Measurements from ENCODE around the gene MYO7B.
"Not testable (repeated sequence)": the region's sequence is repeated elsewhere in the genome, so short reads cannot be mapped to it uniquely, and the experiment has no call there.

The MYO7B gene

DNA sequence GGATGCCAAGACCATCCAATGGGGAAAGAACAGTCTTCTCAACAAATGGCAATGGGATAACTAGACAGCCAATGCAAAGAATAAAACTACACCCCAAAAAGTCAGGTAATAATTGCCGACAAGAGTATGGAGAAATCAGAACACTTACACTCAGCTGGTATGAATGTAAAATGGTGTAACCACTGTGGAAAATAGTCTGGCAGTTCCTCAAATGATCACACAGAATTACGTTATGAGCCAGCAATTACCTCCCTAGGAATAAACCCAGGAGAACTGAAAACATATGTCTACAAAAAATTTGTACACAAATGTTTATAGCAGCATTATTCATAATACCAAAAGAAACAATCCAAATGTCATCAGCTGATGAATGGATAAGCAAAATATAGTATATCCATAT is 18.0 kb upstream of the MYO7B start:
- TF ChIP-seq CTCF (IDR thresholded peaks at IDR 0.05; ENCODE audit: low read depth, low read length, missing control alignments) = no peak
- H3K4me3 ChIP-seq (replicated peaks; ENCODE audit: low read depth, low read length) = no peak overlapping the region
- DNase-seq (ENCODE audit: extremely low read depth, low read depth) = no peak

GRCh38 chr2:127520424-127520823 is 15.1 kb upstream of the MYO7B start:
- no peak overlapping the region for H3K4me3 ChIP-seq (replicated peaks; ENCODE audit: low read depth, low read length)
- no peak for DNase-seq (ENCODE audit: extremely low read depth, low read depth)
- TF ChIP-seq CTCF (IDR thresholded peaks at IDR 0.05; ENCODE audit: low read depth, low read length, missing control alignments) = no peak

DNA sequence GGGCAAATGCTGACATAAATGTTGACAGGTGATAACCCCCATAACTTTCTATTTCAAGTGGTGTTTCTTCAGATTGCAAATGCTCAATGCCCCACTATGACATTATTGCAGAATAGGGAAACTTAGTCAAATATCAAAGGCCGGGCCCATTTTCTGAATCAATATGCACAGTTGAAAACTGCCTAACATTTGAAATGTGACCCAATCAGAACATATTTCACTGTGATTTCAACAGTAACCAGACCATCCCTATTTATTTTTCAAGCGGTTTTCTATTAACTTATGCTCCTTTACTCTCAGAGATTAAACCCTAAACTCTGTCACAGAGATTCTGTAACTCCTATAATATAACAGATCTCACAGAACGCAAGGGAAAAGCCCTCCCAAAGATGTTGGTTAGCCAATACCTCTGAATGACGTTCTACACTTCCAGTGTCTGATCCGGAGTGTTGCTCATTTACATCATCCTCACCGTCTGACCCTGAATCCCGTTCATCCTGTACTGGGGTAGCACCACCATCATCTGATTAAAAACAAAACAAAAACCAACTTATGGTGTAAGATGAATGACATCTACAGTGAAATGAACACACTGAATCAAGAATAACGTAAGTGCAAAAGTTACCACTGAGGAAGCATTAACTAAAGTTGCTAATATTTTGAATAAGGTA is 12.1 kb upstream of the MYO7B start:
- DNase-seq (ENCODE audit: extremely low read depth, low read depth) = no peak
- TF ChIP-seq CTCF (IDR thresholded peaks at IDR 0.05; ENCODE audit: low read depth, low read length, missing control alignments) = no peak
- no peak overlapping the region for H3K4me3 ChIP-seq (replicated peaks; ENCODE audit: low read depth, low read length)

- peak overlapping the region; percentile 11; the same call in 1 of the 2 replicates for H3K4me3 ChIP-seq (replicated peaks; ENCODE audit: low read depth, low read length)
Observed at GRCh38 chr2:127524198-127524834, 11.2 kb upstream of the MYO7B start.

GRCh38 chr2:127525691-127526131 is 9.8 kb upstream of the MYO7B start:
- DNase-seq (ENCODE audit: extremely low read depth, low read depth) = no peak
- TF ChIP-seq CTCF (IDR thresholded peaks at IDR 0.05; ENCODE audit: low read depth, low read length, missing control alignments) = no peak

More at GRCh38 chr2:127524198-127524834, 11.2 kb upstream of the MYO7B start:
- DNase-seq (ENCODE audit: extremely low read depth, low read depth) = not testable (repeated sequence)

DNA sequence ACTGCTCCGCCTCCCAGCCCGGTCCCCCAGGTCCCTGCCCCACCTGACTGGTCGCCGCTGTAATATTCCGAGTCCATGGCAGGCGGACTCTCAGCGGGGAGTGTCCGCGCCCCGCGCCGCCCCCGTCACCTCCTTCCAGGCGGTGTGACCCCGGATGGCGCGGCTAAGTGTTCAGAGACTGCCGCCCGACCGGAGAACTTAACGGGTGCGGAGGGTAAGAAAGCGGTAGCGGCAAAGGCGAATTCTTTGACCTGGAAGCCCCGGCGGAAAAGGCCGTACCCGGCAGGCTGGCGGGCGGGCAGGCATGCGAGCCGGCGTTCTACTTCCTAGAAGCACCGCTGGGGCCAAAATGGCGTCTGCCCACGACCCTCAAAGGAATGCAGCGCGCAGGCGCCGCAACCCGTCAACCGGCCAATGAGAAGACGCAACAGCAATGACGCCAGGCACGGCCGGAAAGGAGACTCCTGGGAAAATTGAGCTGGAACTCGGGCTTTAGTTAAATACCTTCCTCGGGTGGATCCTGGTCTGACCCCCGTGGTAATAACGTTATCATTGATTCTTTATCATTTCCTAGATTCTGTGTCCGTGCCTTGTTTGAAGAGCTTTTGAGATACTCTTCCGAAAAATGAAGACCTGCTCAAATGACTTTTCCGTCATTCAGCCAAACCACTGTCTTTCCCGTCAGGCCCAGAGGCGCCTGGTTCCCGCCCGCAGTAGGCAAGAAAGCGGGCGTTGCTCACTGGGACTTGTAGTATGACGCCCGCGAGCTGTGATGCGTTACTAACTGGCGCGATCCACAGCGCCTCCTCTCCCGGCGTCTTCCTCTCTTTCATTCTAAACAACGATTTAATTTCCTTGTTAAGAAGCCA is 9.1 kb upstream of the MYO7B start, which contains the start of gene IWS1:
TSS of gene IWS1 (minus strand) at position 358 of the 869 bp plus-strand sequence. CDS start at position 77, 281 bp downstream.
- no peak for TF ChIP-seq CTCF (IDR thresholded peaks at IDR 0.05; ENCODE audit: low read depth, low read length, missing control alignments)
- H3K4me3 ChIP-seq (replicated peaks; ENCODE audit: low read depth, low read length) = peak within 1 kb of the TSS; percentile 87
- DNase-seq (ENCODE audit: extremely low read depth, low read depth) = peak; percentile 89

More at GRCh38 chr2:127525691-127526131, 9.8 kb upstream of the MYO7B start:
- peak overlapping the region; percentile 87 for H3K4me3 ChIP-seq (replicated peaks; ENCODE audit: low read depth, low read length)
